Spleen (tissue), 11 donors: Measurements from ENCODE around the gene DMC1. TPM values are rescaled to one million over a fixed set of nuclear protein-coding genes. Genes with fewer than 3 reads are reported as not detected.

ENCODE experiments used
- DNase-seq: peaks from one replicate; pipeline ENCODE4 v3.0.0-alpha.2; 2020
- H3K27ac ChIP-seq, 8 donors: fragments of 200-600 bp; sonication (generic) in 7 of 8; 1 replicate in 4 of 8; 2 replicates in 4 of 8; pipeline versions ENCODE4 v1.5.0 to v1.8.0; 2016 to 2021; ENCODE audit warnings: inconsistent platforms in 4 of 8, mild to moderate bottlenecking in 4 of 8, moderate library complexity in 1 of 8
- H3K27me3 ChIP-seq, 7 donors: fragments of 200-600 bp; sonication (generic) in 6 of 7; replicated peaks in 1 of 7; 1 replicate in 4 of 7; 2 replicates in 3 of 7; pipeline versions ENCODE4 v1.5.0 to v1.8.0; 2016 to 2021; ENCODE audit warnings: inconsistent platforms in 3 of 7, mild to moderate bottlenecking in 1 of 7
- H3K36me3 ChIP-seq, 6 donors: fragments of 200-600 bp; sonication (generic) in 5 of 6; 1 replicate in 4 of 6; 2 replicates in 2 of 6; pipeline versions ENCODE4 v1.5.0 to v1.8.0; 2016 to 2021; ENCODE audit warnings: inconsistent platforms in 2 of 6
- H3K4me1 ChIP-seq, 6 donors: fragments of 200-600 bp; sonication (generic) in 5 of 6; 1 replicate in 3 of 6; 2 replicates in 3 of 6; pipeline versions ENCODE4 v1.5.0 to v1.8.0; 2016 to 2021; ENCODE audit warnings: inconsistent platforms in 3 of 6
- H3K4me3 ChIP-seq, 8 donors: fragments of 200-600 bp; sonication (generic) in 7 of 8; 1 replicate in 4 of 8; 2 replicates in 4 of 8; pipeline versions ENCODE4 v1.5.0 to v1.8.0; 2016 to 2021; ENCODE audit warnings: inconsistent platforms in 4 of 8, mild to moderate bottlenecking in 4 of 8, moderate library complexity in 2 of 8
- H3K9me3 ChIP-seq, 8 donors: fragments of 200-600 bp; sonication (generic) in 7 of 8; 1 replicate in 4 of 8; 2 replicates in 4 of 8; pipeline versions ENCODE4 v1.5.0 to v1.8.0; 2016 to 2021; ENCODE audit warnings: inconsistent platforms in 4 of 8
- POLR2A ChIP-seq, 3 donors: fragments of 450-650 bp; IDR thresholded peaks; one replicate each; pipeline ENCODE4 v1.5.1; 2017; ENCODE audit warnings: antibody characterized with exemption in 3 of 3, mild to moderate bottlenecking in 1 of 3
- POLR2AphosphoS5 ChIP-seq, 3 donors: sonication (generic); formaldehyde crosslinking; IDR thresholded peaks; one replicate each; pipeline ENCODE4 v1.5.1; 2017; ENCODE audit warnings: antibody characterized with exemption in 3 of 3
- WGBS, 5 donors: extraction: QIAGEN DNeasy Blood & Tissue Kit in 3 of 5; methylation state at CpG; one replicate each; pipeline versions ENCODE4 v1.1.5 to v1.1.7; 2013 to 2018; 5-methylcytosine and 5-hydroxymethylcytosine counted together
- intact Hi-C: fragments of 100-400 bp; cut with DNase I; formaldehyde crosslinking; loops from one replicate; pipeline ENCODE4 v1.15.0; 2023; ENCODE audit warnings: low total_unique reads
- polyA plus RNA-seq, 3 donors: library from polyadenylated mRNA; stranded (reverse); fragments of 200-250 nt; gene quantifications; one replicate each; pipeline ENCODE4 v1.2.1, GENCODE V29; 2013
- total RNA-seq, 7 donors: library from RNA; depleted of rRNA in 3 of 7; stranded (reverse); fragments of >200 nt in 3 of 7; fragmentation: NEBNext Ultra II Directional in 4 of 7; extraction: Animal tissue kit (Norgen Biotek cat#: 25700) in 4 of 7; gene quantifications; one replicate each; pipeline versions ENCODE4 v1.1.0 to v1.2.1, GENCODE V29; 2016 to 2021
- TF ChIP-seq, protein P1 (sequence below), 11 experiments: fragments of 200-600 bp in 7 of 11; fragments of 450-650 bp in 4 of 11; sonication (generic) in 4 of 11; IDR thresholded peaks in 8 of 11; conservative IDR thresholded peaks in 3 of 11; 1 replicate in 7 of 11; 2 replicates in 4 of 11; pipeline versions ENCODE4 v1.4.0 to v1.8.0; 2016 to 2021; ENCODE audit warnings: antibody characterized with exemption in 11 of 11, inconsistent platforms in 4 of 11, mild to moderate bottlenecking in 1 of 11
- donor health status: healthy with polysubstance abuse.
- donor health status: DM: no; HTN: no; CAD: no; lungs with moderate emphysema.
- donor health status: DM: no; HTN: no; CAD: no.
- donor health status: Bipolar disorder and iron deficiency.
- donor health status: healthy.
- donor health status: DM: no; HTN: no; CAD: no.
- donor health status: DM: yes; HTN: yes; CAD: no.

The DMC1 gene
- total and polyA plus RNA-seq, 10 donors = 0.15 to 2.7 (median 0.80) TPM; not detected in 3

DNA sequence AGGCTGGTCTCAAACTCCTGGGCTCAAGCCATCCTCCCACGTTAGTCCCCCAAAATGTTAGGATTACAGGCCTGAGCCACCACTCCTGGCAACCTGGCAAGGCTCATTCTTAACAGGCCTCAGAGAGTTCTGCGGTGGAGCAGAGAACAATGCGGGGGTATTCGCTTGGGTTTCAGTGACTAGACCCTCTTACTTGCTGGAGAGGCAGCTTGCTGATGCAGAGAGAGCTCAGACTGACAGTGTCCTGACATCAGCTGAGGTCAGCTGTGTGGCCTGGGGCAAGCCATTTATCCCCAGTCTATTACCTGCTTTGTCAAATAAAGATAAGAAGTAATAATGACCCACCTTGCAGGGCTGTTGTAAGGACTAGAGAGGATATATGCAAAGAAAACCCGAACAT is 40.3 kb upstream of the DMC1 start:
- Histone ChIP-seq H3K4me3 (no peak overlapping the region), H3K36me3 (no peaks in the 10 kb centered on the region), H3K4me1 (no peaks in the 10 kb centered on the region), H3K9me3 (no peaks in the 10 kb centered on the region), H3K27ac (no peak overlapping the region), H3K27me3 (peaks cover 0 to 6% (median 0%) of the 10 kb centered on the region in 7 donors)
- TF ChIP-seq, protein P1, sequence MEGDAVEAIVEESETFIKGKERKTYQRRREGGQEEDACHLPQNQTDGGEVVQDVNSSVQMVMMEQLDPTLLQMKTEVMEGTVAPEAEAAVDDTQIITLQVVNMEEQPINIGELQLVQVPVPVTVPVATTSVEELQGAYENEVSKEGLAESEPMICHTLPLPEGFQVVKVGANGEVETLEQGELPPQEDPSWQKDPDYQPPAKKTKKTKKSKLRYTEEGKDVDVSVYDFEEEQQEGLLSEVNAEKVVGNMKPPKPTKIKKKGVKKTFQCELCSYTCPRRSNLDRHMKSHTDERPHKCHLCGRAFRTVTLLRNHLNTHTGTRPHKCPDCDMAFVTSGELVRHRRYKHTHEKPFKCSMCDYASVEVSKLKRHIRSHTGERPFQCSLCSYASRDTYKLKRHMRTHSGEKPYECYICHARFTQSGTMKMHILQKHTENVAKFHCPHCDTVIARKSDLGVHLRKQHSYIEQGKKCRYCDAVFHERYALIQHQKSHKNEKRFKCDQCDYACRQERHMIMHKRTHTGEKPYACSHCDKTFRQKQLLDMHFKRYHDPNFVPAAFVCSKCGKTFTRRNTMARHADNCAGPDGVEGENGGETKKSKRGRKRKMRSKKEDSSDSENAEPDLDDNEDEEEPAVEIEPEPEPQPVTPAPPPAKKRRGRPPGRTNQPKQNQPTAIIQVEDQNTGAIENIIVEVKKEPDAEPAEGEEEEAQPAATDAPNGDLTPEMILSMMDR (IDR thresholded peaks at IDR 0.05 in 8 of 11, conservative IDR thresholded peaks at IDR 0.05 in 3 of 11) = no peak
- no peak for TF ChIP-seq POLR2A (IDR thresholded peaks at IDR 0.05)
- no peak for TF ChIP-seq POLR2AphosphoS5 (IDR thresholded peaks at IDR 0.05)
- no peak for DNase-seq
- intact Hi-C loops = no loop called here
- 85 to 96% (median 92%) methylated on average over 5 of the region's 5 CpGs for WGBS, 5 donors

DNA sequence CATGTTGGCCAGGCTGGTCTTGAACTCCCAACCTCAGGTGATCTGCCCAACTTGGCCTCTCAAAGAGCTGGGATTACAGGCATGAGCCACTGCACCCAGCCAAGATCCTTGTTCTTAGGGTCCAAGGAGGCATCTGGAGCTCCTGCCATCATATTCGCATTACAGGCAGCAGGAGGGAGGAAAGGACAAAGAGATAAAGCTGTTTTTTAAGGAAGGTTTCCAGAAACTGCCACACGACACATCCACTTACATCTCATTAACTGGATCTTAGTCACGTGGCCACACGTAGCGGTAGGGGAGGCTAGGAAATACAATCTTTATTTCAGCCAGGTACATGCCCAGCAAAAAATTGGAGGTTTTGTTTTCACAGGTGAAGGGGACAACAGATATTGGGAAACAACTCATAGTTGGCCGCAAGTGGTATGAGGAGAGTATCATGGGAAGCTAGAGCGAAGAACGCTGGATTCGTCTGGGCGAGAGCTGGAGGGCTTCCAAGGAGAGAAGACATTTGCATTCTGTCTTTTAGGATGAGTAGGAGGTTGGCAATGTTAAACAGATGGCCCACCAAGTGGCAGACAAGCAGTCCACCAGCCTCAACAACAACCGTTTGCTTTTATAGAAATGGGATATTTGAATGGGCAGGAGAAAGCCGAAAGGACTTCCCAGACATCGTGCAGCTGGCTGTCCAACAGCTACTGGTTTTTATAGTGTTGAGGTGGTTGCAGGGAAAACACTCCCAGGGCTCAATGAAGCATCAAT is 39.2 kb upstream of the DMC1 start:
- no peak overlapping the region for H3K4me3 ChIP-seq
- H3K27me3 ChIP-seq = peaks cover 0 to 5% (median 0%) of the 10 kb centered on the region in 7 donors
- no peaks in the 10 kb centered on the region for H3K9me3 ChIP-seq
- H3K27ac ChIP-seq = no peak overlapping the region
- DNase-seq = no peak
- intact Hi-C loops = no loop called here
- 82 to 91% (median 86%) methylated on average over 13 of the region's 13 CpGs for WGBS, 5 donors
- H3K36me3 ChIP-seq = no peaks in the 10 kb centered on the region
- TF ChIP-seq, protein P1 (IDR thresholded peaks at IDR 0.05 in 8 of 11, conservative IDR thresholded peaks at IDR 0.05 in 3 of 11) = no peak
- TF ChIP-seq POLR2A (IDR thresholded peaks at IDR 0.05) = no peak
- no peaks in the 10 kb centered on the region for H3K4me1 ChIP-seq

DNA sequence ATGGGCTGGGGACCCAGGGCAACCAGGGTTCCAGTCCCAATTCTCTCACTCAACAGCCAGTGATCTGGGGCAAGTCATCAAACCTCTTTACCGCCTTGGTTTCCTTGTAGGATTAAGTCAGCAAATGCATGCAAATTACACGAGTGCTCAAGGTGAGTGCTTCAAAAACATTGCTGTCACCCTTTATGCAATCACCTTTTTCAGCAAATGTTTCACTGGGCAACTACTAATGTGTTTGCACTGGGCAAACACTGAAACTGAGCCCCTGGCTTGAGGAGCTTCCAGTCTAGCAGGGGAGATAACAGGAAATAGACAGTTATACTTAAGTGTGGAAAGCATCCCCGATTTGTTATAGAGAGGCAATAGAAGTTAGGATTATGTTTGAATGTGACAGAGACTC is 37.7 kb upstream of the DMC1 start:
- intact Hi-C loops = no loop called here
- no peak for DNase-seq
- Histone ChIP-seq H3K27me3 (no peaks in the 10 kb centered on the region), H3K4me3 (no peak overlapping the region), H3K4me1 (no peaks in the 10 kb centered on the region), H3K36me3 (no peaks in the 10 kb centered on the region), H3K9me3 (no peaks in the 10 kb centered on the region), H3K27ac (no peak overlapping the region)
- WGBS, 5 donors = 80 to 94% (median 85%) methylated on average over 3 of the region's 3 CpGs
- no peak for TF ChIP-seq POLR2A (IDR thresholded peaks at IDR 0.05)

DNA sequence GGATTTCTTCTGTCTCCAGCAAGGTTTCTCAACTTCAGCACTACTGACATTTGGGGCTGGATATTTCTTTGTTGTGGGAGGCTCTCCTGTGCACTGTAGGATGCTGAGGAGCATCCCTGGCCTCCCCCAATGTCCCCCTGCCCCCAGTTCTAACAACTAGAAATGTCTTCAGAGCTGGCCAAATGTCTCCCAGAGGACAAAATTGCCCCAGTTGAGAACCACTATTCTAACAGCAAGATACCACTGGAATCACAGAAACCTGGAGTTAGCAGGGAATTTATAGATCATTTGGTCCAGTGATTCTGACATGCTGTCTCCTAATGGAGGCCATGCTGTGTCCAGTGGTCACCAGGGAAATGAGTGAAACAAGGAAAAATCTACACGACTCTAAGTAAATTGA is 32.2 kb upstream of the DMC1 start:
- intact Hi-C loops = no loop called here
- no peak for TF ChIP-seq POLR2AphosphoS5 (IDR thresholded peaks at IDR 0.05)
- no peak for TF ChIP-seq POLR2A (IDR thresholded peaks at IDR 0.05)
- TF ChIP-seq, protein P1 (IDR thresholded peaks at IDR 0.05 in 8 of 11, conservative IDR thresholded peaks at IDR 0.05 in 3 of 11) = no peak
- Histone ChIP-seq H3K4me3 (no peak overlapping the region), H3K27ac (no peak overlapping the region), H3K27me3 (no peaks in the 10 kb centered on the region), H3K4me1 (no peaks in the 10 kb centered on the region), H3K36me3 (no peaks in the 10 kb centered on the region), H3K9me3 (no peaks in the 10 kb centered on the region)
- WGBS, 5 donors = 85 to 100% (median 90%) methylated on average over 1 of the region's 1 CpG
- no peak for DNase-seq
